HepG2 (cell line): ENCODE data around the gene CCDC148. TPM values are rescaled to one million over a fixed set of nuclear protein-coding genes. Genes with fewer than 3 reads are reported as not detected.

Experiments
- ATAD3A ChIP-seq: sonication (generic); formaldehyde crosslinking; IDR thresholded peaks from 2 replicates; pipeline ENCODE4 v1.4.0; 2020; ENCODE audit warnings: missing genetic modification reagents
- CBFB ChIP-seq: sonication (generic); formaldehyde crosslinking; IDR thresholded peaks from 2 replicates; pipeline ENCODE4 v1.4.0; 2020; ENCODE audit warnings: missing genetic modification reagents
- CENPBD1 ChIP-seq: sonication (generic); formaldehyde crosslinking; IDR thresholded peaks from 2 replicates; pipeline ENCODE4 v1.8.0; 2022; ENCODE audit warnings: missing genetic modification reagents, low read depth, mild to moderate bottlenecking, borderline replicate concordance
- ELF4 ChIP-seq: sonication (generic); formaldehyde crosslinking; IDR thresholded peaks from 2 replicates; pipeline ENCODE4 v1.5.0; 2020; ENCODE audit warnings: missing genetic modification reagents, mild to moderate bottlenecking, moderate library complexity, borderline replicate concordance
- ERF ChIP-seq: IDR thresholded peaks from 2 replicates; pipeline ENCODE4 v1.6.1; 2018; ENCODE audit warnings: missing biosample characterization, missing genetic modification reagents
- GABPB1 ChIP-seq: IDR thresholded peaks from 2 replicates; pipeline ENCODE4 v1.6.1; 2016; ENCODE audit warnings: mild to moderate bottlenecking, missing genetic modification reagents, moderate library complexity, missing compliant biosample characterization
- NCOA5 ChIP-seq: sonication (generic); formaldehyde crosslinking; IDR thresholded peaks from 2 replicates; pipeline ENCODE4 v1.4.0; 2020; ENCODE audit warnings: missing genetic modification reagents
- NR2F2 ChIP-seq: IDR thresholded peaks from 2 replicates; pipeline ENCODE4 v1.6.1; 2012; ENCODE audit warnings: low read depth, inconsistent platforms, borderline replicate concordance
- REST ChIP-seq, 2 experiments: IDR thresholded peaks; 2 replicates each; pipeline ENCODE4 v1.6.1; 2011 to 2012; ENCODE audit warnings: low read length in 2 of 2, borderline replicate concordance in 1 of 2, low read depth in 1 of 2, mild to moderate bottlenecking in 1 of 2, moderate library complexity in 1 of 2
- REXO4 ChIP-seq: sonication (generic); formaldehyde crosslinking; IDR thresholded peaks from 2 replicates; pipeline ENCODE4 v1.8.0; 2022; ENCODE audit warnings: missing genetic modification reagents, mild to moderate bottlenecking, borderline replicate concordance
- RFXANK ChIP-seq: IDR thresholded peaks from 2 replicates; pipeline ENCODE4 v1.6.1; 2016
- SIN3B ChIP-seq: fragments of 150-350 bp; IDR thresholded peaks from 2 replicates; pipeline ENCODE4 v1.6.1; 2014; ENCODE audit warnings: low read length
- SP2 ChIP-seq: sonication (generic); formaldehyde crosslinking; IDR thresholded peaks from 2 replicates; pipeline ENCODE4 v1.5.1; 2020; ENCODE audit warnings: mild to moderate bottlenecking, missing genetic modification reagents
- THAP11 ChIP-seq: IDR thresholded peaks from 2 replicates; pipeline ENCODE4 v1.6.1; 2016; ENCODE audit warnings: missing biosample characterization, missing genetic modification reagents
- WIZ ChIP-seq: sonication (generic); formaldehyde crosslinking; IDR thresholded peaks from 2 replicates; pipeline ENCODE4 v1.5.1; 2020; ENCODE audit warnings: mild to moderate bottlenecking, missing genetic modification reagents
- ZNF260 ChIP-seq: sonication (generic); formaldehyde crosslinking; IDR thresholded peaks from 2 replicates; pipeline ENCODE4 v1.4.0; 2020; ENCODE audit warnings: missing genetic modification reagents, low read depth, mild to moderate bottlenecking, borderline replicate concordance
- ZNF343 ChIP-seq: sonication (generic); formaldehyde crosslinking; IDR thresholded peaks from 2 replicates; pipeline ENCODE4 v1.4.0; 2020; ENCODE audit warnings: mild to moderate bottlenecking, missing genetic modification reagents
- ZNF607 ChIP-seq: sonication (generic); formaldehyde crosslinking; IDR thresholded peaks from 2 replicates; pipeline ENCODE4 v1.5.1; 2020; ENCODE audit warnings: missing genetic modification reagents, mild to moderate bottlenecking, borderline replicate concordance
- ZNF781 ChIP-seq: sonication (generic); formaldehyde crosslinking; IDR thresholded peaks from 2 replicates; pipeline ENCODE4 v1.5.1; 2020; ENCODE audit warnings: borderline replicate concordance, mild to moderate bottlenecking, missing genetic modification reagents; ENCODE audit errors: not compliant biosample characterization
- polyA plus RNA-seq, 8 experiments: library from polyadenylated mRNA; depleted of rRNA in 3 of 8; stranded (reverse) in 7 of 8; unstranded in 1 of 8; fragments of >200 nt; fragmentation: Illumina TruSeq in 4 of 8; extraction: Trizol in 4 of 8; gene quantifications; 2 replicates each; pipeline versions ENCODE4 v1.2.1 to v1.2.3, GENCODE V29; 2011 to 2016; ENCODE audit warnings: low read depth in 4 of 8, missing spikeins in 1 of 8, mixed read lengths in 1 of 8; ENCODE audit not compliant: insufficient read depth in 1 of 8
- total RNA-seq, 5 experiments: library from RNA; depleted of rRNA; stranded (reverse); fragments of >200 nt; fragmentation: Illumina TruSeq; extraction: Trizol; gene quantifications; 2 replicates each; pipeline ENCODE4 v1.2.3, GENCODE V29; 2016; ENCODE audit warnings: low read depth in 1 of 5
- TF ChIP-seq, protein P1 (sequence below): IDR thresholded peaks from 2 replicates; pipeline ENCODE4 v1.6.1; 2018; ENCODE audit warnings: missing genetic modification reagents
- TF ChIP-seq, protein P2 (sequence below): sonication (generic); formaldehyde crosslinking; IDR thresholded peaks from 2 replicates; pipeline ENCODE4 v1.5.0; 2020; ENCODE audit warnings: mild to moderate bottlenecking, missing genetic modification reagents
- TF ChIP-seq, protein P3 (sequence below): sonication (generic); formaldehyde crosslinking; IDR thresholded peaks from 2 replicates; pipeline ENCODE4 v1.5.0; 2020; ENCODE audit warnings: missing genetic modification reagents

CCDC148 gene
- total and polyA plus RNA-seq, 2 of the 13 experiments (the other 11 are each of a cell fraction or from before 2014, with no cell fraction given) = 0.30 to 0.49 TPM

DNA sequence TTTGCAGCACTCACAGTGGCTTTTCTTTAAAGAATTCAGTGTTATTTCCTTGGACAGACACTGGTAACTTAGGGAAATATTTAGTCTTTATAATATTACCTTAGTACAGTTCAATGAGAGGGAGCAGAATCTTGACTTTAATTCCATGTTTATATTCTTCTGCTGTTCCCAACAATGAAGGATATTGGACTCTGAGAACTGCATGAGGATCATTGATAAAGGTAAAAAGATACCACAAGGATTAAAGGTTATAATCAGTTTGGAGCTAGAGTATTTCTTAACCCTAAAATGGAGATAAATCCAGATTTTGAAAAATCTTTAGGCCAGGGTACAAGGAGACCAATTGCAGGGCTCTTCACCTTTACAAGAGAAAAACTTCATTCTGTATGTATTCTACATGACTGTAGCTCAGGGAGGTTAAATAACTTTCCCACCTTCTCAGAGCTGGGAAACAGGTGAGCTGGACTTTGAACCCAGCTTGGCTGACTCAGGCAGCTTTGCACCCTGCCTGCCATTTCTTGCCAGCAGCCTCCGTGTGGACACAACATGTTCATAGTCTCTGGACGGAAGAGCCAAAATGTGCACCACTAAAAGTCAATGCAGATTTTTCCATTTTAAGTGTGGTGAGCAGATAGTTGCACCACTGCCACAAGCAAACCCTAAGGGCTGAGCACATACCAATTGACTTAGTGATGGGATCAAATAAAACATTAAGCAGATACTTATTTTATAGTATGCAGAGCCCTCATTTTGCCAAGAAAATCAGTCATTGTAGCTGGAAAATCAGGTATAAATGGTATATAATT is 328.2 kb downstream of the CCDC148 start (continued):
- TF ChIP-seq ZNF343 (CRISPR knock-in tag) = no peak
- TF ChIP-seq, protein P1, sequence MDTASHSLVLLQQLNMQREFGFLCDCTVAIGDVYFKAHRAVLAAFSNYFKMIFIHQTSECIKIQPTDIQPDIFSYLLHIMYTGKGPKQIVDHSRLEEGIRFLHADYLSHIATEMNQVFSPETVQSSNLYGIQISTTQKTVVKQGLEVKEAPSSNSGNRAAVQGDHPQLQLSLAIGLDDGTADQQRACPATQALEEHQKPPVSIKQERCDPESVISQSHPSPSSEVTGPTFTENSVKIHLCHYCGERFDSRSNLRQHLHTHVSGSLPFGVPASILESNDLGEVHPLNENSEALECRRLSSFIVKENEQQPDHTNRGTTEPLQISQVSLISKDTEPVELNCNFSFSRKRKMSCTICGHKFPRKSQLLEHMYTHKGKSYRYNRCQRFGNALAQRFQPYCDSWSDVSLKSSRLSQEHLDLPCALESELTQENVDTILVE = no peak; the same call in 1 of the 2 replicates
- no peak for TF ChIP-seq SP2 (CRISPR knock-in tag)
- no peak for TF ChIP-seq ZNF781 (CRISPR knock-in tag)
- no peak for TF ChIP-seq ELF4 (CRISPR knock-in tag)
- no peak; the same call in 1 of the 2 replicates for TF ChIP-seq GABPB1 (CRISPR knock-in tag)
- TF ChIP-seq ERF = peak; percentile 77; the same call in 1 of the 2 replicates
- no peak for TF ChIP-seq ZNF260
- TF ChIP-seq, protein P2, sequence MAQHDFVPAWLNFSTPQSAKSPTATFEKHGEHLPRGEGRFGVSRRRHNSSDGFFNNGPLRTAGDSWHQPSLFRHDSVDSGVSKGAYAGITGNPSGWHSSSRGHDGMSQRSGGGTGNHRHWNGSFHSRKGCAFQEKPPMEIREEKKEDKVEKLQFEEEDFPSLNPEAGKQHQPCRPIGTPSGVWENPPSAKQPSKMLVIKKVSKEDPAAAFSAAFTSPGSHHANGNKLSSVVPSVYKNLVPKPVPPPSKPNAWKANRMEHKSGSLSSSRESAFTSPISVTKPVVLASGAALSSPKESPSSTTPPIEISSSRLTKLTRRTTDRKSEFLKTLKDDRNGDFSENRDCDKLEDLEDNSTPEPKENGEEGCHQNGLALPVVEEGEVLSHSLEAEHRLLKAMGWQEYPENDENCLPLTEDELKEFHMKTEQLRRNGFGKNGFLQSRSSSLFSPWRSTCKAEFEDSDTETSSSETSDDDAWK = no peak
- peak; percentile 62; the same call in 1 of the 2 replicates for TF ChIP-seq THAP11
- TF ChIP-seq CENPBD1 = no peak
- TF ChIP-seq, protein P3, sequence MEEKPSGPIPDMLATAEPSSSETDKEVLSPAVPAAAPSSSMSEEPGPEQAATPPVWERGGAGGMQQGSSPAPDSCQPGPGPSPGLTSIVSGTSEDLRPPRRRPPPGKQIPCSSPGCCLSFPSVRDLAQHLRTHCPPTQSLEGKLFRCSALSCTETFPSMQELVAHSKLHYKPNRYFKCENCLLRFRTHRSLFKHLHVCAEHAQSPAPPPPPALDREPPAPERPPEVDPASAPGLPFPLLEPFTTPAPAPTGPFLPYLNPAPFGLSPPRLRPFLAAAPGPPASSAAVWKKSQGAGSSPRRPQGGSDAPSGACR (CRISPR knock-in tag) = no peak
- TF ChIP-seq ZNF607 = 0 out of 2 replicates have a peak, but pooled peaks have one; percentile 21
- TF ChIP-seq SIN3B = no peak
- TF ChIP-seq NCOA5 (CRISPR knock-in tag) = no peak
- TF ChIP-seq REXO4 (CRISPR knock-in tag) = no peak
- no peak for TF ChIP-seq RFXANK (CRISPR knock-in tag)
- no peak for TF ChIP-seq CBFB (CRISPR knock-in tag)
- TF ChIP-seq REST (IDR thresholded peaks at IDR 0.05; ENCODE audit: borderline replicate concordance in 1 of 2, low read depth in 1 of 2, low read length in 2 of 2) = peak in 1 of 2 experiments; percentile 66; a peak in 1 of 4 replicates
- TF ChIP-seq WIZ (CRISPR knock-in tag) = 0 out of 2 replicates have a peak, but pooled peaks have one; percentile 59
- TF ChIP-seq ATAD3A (CRISPR knock-in tag) = no peak
- 0 out of 2 replicates have a peak, but pooled peaks have one; percentile 41 for TF ChIP-seq NR2F2
